NCI-H128 (cell line): ENCODE data around the gene SLC24A3.
"Not testable (repeated sequence)": the region's sequence is repeated elsewhere in the genome, so short reads cannot be mapped to it uniquely, and the experiment has no call there.

ENCODE experiments used
- DNase-seq: peaks from one replicate; lab custom pipeline; 2025; ENCODE audit not compliant: unreplicated experiment; lab: John Stamatoyannopoulos, UW

SLC24A3 gene

DNA sequence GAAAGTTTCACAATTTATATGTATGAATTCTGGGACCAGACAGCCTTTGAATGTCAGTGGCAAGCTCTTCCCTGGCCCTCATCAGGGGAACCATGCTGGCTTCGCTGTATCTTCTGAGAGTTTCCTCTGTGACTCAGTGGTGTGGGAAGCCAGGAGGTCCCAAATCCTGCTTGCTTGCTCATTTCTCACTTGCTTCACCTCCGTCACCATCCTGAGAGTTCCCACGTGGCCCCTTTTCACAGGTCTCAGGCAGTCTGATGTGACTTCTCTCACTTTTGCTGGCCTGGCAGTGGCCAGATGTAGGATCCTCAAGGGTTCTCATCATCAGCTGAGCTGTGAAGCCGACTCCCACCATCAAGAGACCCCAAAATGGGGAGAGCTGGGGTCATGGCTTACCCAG, 517.2 kb downstream of the SLC24A3 start:
- no peak for DNase-seq

DNA sequence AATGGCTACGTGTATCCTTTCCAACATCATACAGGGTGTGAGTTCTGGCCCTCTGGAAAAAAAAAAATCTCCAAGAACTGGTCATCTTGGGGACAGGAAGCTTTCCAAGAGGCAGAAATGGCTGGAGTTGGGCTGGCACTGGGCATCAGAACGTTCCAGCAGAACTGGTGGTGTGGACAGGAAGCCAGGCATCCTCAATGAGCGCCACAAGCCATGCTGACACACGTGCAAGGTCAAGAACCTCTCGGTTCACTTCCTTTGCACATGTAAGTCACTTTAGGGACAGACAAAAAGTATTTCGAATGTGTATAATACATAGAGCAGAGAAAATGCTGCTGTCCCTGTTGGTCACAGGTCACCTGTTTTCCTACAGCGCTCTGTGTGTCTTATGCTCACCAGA, 518.3 kb downstream of the SLC24A3 start:
- no peak for DNase-seq

DNA sequence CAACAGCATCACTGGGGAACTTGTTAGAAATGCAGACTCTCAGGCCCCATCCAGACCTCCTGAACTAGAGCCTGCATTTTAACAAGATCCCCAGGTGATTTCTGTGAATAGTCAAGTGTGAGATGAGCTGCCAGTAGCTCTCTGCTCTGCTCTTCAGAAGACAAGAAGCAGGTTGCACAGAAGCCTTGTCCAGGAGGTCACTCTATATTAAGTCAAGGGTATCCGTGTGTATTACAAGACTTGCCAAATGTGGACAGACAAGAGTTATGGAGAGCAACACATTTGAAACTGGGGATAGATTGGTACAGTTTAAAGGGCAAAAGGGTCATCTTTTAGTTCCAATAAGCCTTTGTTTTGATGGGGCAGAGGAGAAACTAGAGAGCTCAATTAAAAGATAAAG, 522.4 kb downstream of the SLC24A3 start:
- DNase-seq = no peak

DNA sequence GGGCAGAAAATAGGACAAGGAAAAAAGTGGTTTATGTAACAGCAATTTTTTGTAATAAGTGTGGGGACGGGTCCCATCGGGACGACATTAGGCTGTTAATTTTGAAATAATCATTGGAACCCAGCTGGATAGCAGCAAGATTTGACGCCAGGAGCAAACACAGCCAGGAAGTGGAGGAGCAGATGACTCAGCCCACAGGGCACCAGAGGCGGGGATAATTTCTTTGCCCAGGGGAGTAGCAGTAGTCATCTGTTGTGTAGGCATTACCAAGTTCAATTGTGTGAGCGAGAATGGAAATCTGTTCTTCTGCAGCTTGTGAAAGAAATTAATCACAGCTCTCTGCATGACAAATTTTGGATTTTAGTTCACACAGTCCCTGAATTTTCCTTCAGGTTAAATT, 523.0 kb downstream of the SLC24A3 start:
- DNase-seq = no peak

DNA sequence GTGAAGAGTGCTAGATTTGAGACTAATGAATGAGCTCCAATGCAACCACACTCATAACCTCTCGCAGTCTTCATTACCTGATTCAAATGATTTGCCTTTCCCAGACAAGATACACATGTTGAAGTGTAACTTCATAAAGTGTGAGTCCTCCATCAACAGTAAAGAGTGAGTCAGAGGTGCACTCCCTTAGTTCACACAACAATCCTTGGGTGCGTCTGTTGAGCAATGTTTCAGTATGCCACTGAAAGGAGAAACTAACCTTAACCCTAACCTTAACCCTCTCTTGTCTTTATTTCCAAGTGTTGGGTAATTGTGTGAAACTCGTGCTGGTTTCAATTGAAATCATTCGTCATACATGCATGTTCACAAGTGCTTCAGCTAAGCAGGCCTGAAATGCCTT, 524.6 kb downstream of the SLC24A3 start:
- no peak for DNase-seq

DNA sequence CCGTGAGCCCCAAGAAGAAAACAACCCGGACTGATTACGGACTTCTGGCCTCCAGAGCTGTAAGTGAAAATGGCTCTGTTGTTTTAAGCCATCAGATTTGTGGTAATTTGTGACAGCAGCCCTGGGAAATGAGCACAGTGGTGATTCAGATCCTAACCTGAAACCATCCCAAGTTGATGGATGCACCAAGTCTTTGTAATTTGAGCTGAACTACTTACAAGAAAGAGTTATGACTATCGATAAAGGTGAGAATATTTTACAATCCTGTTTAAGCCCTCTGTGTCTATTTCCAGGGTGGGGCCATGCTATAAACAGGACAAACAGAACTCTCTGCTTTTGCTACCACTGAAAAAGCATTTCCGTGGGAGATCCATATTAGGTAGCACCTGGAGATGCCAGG, 526.5 kb downstream of the SLC24A3 start:
- no peak for DNase-seq

DNA sequence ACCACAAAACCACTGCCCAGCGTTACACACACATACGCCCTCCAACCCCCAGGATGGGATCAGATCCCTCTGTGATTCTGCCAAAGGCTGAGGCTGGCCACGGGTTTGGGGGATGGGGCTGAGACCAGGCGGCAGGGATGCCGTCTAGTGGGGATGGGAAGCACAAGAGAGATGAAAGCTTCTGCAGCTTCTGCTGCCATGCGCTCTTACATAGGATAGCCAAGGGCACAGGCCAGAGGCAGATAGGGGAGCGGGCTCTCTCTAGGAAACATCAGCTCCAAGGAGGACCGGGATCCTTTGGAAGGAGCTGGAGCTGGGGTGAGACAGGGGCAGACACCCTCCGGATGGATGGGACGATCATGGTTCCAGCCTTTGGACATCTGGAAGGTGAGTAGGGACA, 526.9 kb downstream of the SLC24A3 start:
- DNase-seq = no peak

DNA sequence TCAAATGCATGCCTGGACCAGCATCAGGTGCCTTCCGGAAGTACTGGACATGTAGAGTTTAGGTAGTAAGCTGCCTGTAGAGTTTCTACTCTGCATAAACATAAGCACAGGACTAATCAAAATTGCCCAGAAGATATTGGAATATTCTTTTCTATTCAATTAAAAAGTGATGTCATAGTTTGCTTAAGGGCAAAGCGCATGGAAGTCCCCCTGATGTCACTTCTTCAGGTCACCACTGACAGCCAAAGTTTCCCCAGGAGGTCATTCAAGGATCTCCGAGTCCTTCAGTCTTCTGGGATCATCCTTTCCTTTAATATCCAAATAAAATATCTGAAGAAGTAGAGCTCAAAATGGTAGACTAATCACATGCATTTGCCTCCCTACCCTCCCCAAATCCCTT, 528.1 kb downstream of the SLC24A3 start:
- no peak for DNase-seq

DNA sequence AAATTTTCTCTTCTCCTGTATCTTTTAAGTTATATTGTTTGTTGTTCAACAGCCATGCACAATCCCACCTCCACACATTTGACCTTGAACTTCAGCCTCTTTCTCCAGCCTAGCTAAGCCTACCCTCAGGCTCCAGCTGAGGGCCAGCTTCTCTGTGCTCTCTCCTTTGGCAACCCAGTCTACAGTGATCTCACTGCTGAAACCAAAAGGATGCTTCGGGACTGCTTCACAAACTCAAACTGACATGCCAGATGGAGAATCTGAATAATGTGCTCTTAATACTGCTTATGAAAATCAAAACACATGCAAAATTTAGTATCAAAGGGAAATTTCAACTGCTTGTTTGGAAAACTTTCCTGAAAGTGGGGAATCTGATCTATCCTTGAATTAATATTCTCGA, 529.5 kb downstream of the SLC24A3 start:
- no peak for DNase-seq

DNA sequence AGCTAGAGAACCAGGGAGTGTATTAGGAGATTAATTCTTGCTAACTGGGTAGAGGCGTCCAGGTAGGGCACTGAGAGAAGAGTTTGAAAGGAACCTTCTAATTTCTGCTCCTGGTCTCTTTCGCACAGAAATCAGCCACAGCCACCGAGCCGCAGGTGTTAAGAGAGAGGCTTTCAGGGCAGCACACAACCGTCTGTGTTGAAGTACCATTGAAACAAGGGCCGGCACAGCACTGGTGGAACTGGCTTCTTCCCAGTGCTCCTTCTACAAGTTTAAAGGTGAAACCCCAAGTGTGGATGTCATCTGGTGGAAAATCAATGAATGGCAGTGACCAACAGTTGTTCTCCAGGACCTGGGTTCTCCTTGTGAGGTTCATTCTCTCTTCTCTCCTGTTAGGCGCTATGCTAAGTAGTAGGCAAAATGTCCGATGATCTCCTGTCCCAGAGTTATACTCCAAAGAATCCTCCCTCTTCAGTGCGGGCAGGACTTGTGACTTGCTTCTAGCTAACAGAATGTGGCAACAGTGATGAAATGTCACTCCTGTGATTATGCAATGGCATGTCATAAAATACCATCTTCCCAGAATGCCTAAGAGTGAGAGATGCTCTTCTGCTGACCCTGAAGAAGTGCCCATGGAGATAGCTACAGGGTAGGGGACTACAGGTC, 530.7 kb downstream of the SLC24A3 start:
- no peak for DNase-seq

DNA sequence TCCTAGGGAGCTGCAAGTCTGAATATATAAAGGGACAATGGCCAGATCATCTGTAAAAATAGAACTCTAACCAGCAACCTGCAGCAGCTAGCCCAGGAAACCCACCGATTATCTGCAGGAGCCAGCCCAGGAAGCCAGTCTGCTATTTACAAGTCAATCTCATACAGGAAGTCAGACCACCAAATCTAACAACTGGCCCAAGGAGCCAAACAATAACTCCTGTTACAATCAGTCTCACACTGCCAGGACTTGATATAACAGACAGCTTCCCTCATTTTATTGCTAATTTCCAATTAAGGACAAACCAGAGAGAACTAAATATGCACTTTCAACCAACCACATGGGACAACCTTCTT, 531.2 kb downstream of the SLC24A3 start:
- no peak for DNase-seq

DNA sequence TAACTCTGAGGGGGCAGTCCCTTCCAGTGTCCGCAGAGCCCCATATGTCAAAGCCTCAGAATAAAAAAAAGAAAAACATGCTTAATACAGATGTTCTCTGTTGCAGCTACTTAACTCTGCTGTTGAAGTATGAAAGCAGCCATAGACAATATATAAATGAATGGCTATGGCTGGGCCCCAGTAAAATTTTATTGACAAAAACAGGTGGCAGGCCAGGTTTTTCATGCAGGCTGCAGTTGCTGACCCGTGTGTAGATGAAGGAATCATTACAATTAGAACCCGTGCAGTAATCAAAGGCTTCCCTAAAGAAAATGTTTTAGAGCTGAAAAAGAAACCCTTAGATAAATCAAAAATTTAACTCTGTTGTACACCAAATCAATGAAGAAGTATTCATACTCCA, 532.7 kb downstream of the SLC24A3 start:
- DNase-seq = no peak

DNA sequence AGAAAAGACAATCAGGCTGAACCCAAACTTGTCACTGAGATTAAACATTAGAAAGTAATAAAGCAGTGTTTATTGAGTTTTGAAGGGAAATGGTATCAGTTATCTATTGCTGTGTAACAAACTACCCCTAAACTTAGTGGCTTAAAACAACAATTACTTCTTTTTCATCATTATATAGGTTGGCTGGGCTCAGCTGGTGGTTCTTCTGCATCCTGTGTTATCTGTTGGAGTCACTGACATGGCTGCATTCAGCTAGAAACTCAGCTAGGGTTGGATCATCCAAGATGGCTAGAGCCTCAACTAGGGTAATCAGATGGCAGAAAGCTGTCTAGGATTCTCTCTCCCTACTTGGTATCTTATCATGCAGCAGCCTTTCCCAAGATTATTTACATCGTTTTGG, 533.1 kb downstream of the SLC24A3 start:
- no peak for DNase-seq

DNA sequence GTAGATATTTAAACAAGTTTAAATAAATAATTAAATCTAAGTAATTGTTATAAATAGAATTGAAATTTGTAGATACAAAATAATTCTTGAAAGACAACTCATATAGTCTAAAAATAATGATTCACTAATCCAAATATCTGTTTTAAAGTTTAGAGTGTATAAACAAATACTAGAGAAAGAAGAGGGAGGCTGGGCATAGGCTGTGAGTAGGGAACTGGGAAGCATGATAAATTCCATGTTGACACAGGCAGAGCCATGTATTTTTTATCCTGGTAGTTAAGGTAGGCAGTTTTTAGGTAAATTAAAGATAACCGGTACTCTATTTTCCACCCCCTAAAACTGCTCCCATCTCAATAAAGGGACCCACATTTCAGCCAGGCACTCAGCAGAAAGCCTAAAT, 534.0 kb downstream of the SLC24A3 start:
- no peak for DNase-seq

DNA sequence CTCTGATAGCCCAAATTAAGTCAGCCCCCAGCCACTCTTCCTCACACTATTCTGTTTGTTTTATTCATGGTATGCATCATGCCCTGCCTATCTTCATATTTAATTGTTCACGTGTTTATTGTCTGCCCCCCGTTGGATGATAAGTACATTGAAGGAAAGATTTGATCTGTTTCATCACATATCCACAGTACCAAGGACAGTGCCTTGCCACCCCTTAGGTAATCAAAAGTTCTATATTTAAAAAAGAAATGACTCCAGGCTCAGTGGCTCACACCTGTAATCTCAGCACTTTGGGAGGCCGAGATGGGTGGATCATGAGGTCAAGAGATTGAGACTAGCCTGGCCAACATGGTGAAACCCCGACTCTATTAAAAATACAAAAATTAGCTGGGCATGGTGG, 535.5 kb downstream of the SLC24A3 start:
- no peak for DNase-seq

DNA sequence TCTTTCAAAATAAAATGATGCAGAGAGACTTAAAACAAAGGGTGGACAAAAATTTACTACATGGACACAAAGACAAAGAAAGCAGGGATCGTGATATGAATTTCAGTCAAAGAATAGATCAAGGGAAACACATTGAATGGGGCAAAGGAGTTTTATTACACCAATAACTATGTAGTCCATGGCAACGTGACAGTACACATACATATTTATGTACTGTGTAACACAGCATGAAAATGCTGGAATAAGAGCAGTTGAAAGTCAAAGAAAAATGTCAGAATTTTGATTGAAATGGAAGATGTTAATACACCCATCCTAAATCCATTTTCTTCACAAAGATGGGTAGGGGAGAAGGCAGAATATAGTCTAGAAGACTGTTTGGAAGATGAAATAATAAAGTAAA, 536.2 kb downstream of the SLC24A3 start:
- no peak for DNase-seq

DNA sequence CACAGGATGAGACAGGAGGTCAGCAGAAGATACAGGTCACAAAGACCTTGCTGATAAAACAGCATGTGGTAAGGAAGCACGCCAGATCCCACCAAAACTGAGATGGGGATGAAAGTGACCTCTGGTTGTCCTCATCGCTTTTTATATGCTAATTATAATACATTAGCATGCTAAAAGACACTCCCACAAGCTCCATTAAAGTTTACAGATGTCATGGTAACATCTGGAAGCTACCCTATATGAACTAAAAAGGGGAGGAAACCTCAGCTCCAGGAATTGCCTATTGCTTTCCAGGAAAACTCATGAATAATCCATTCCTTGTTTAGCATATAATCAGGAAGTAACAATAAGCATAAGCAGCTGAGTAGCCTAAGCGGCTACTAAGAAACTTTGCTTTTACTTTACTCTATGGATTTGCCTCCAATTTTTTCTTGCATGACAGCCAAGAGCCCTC, 537.2 kb downstream of the SLC24A3 start:
- no peak for DNase-seq

DNA sequence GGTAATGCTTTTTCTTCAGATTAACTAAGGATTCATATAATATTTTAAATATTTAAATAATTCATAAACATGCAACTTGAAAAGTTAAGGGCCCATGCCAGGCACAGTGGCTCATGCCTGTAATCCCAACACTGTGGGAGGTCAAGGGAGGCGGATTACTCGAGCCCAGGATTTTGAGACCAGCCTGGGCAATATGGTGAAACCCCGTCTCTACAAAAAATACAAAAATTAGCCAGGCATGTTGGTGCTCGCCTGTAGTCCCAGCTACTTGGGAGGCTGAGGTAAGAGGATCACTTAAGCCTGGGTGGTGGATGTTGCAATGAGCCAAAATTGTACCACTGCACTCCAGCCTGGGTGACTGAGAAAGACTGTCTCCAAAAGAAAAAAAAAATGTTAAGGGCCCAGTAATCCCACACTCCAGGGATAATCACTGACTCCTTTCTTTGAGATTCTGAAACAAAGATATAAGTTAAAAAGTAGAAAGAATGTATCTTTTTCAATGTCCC, 537.7 kb downstream of the SLC24A3 start:
- DNase-seq = no peak

DNA sequence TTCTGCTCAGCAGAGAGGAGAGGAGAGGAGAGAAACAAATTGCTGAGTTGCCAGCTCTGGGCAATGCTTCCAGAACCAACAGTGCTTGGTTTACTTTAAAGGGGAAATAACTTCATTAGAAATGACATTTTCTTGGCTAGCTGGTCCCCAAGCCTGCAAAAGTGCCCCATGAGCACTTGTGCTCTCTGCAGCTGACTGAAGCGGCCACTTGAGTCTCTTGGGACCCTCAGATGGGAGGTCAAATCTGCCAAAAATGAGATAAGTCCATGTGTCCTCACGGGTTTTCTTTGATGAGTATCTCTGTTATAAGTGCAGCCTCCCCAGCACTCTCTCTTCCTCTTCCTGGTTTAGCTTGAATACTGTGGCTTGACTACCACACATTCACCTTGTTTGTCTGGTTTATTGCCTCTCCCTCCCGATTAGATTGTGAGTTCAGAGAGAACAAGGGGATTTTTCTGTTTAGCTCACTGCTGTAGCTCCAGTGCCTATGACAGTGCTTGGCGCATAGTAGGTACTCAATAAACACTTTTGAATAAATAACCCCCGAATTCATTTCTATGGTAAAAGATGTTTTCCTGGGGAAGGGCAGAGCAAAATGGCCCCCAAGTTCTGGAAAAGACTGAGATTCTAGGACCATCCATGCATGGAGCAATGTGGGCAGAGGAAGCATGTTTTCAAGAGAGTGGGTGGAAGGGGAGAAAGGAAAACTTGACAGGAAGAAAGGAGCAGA, 538.6 kb downstream of the SLC24A3 start:
- DNase-seq = no peak

DNA sequence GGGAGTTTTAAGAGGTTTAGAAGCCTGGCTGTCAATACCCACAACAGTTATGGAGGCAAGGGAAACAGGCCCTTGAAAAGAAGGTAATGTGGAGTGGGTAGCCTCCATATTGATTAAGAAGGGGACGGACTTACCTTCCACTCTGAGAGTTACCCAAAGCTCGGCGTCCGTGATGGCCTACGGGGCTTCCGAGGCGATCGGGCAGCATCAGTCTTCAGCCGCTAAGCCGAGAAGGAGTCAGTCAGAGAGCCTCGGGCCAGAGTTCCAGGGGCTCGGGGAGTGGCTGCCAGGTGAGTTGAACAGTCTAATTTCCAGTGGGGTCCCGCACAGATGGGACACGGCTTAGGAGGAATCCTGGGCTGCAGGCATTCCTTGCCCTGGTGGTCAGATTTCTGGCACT, 541.8 kb downstream of the SLC24A3 start:
- not testable (repeated sequence) for DNase-seq

DNA sequence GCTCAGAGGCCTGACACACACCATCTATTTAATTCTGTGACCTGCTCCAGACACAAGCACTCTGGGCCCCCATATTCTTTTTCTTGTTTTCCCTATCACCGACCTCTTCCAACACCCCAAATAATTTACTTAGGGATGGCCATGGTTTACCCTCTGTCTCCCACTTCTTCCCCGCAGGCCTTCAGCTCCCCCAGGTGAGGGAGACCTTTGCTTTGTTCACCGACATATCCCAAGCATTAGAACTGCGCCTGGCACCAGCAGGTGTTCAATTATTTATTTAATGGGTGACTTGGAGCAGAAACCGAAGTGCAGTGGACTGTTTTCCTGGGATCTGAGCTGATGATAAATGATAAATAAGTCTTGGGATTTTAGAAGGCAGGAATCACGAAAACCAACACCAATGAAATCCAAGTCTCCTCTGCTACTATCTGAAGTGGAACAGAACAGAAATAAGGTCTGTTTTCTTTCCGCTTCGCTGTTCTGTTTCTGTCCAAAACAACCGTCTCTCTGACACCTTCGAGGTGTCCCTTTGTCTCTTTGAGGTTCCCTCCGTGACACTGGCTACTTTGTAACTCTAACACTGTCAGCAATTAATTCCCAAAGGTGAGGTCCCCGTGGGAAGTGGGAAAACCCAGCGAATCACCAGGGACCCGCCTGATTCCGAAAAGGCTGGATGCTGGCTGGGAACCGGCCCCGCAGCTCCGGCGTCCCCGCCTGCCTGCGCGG, 544.5 kb downstream of the SLC24A3 start:
- DNase-seq = no peak

DNA sequence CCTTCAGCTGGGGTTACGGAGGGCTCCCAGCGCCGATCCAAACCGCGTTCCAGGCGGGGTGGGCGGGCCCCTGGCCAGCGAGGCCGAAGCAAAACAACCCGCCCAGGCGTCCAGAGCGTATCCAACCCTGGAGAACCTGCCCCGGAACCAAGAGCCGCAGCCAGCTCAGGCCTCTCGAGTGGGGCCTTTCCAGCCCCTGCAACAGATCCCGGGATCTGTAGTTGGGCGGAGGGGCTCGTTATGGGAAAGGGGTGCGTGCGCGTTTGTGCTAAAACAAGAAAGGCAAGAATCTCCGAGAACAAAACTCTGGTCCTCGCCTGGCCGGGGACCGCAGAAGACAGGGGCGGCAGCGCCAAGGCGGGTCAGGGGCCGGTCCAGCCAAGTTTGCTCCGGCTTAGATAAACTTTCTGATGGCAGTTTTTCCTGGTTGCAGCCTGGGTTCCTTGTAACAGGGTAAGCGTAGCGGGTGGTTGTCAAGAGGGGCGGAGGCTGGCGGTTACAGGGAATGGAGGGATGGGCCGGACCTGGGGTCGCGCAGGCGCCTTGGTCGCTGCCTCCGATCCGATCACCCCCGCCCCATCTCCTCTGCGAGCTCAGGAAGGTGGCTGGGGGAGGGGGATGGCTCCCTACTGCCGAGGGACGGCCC, 545.2 kb downstream of the SLC24A3 start:
- peak; percentile 64 for DNase-seq
